NAMALWA (cell line): Measurements from ENCODE around the gene AADACL3.

Experiments used
- DNase-seq: peaks from one replicate; pipeline ENCODE4 v3.0.0-alpha.2; 2015; ENCODE audit warnings: low spot score

AADACL3 gene

GRCh38 chr1:12769031-12769430 is 53.1 kb downstream of the AADACL3 start:
- no peak for DNase-seq

- no peak for DNase-seq
Observed at GRCh38 chr1:12769976-12770505, 54.1 kb downstream of the AADACL3 start.

GRCh38 chr1:12770620-12771019 is 54.7 kb downstream of the AADACL3 start:
- DNase-seq, result no peak

GRCh38 chr1:12771186-12771585 is 55.3 kb downstream of the AADACL3 start:
- no peak for DNase-seq

GRCh38 chr1:12772520-12772919 is 56.6 kb downstream of the AADACL3 start:
- DNase-seq, result no peak

- no peak for DNase-seq
Observed at GRCh38 chr1:12773438-12773837, 57.5 kb downstream of the AADACL3 start, which contains the start of gene PRAMEF12. PRAMEF12 (plus strand) TSS chr1:12773738; CDS start chr1:12774868, 1,130 bp downstream.

GRCh38 chr1:12774801-12775345 is 59.0 kb downstream of the AADACL3 start:
- no peak for DNase-seq

- DNase-seq, result no peak
Observed at GRCh38 chr1:12775443-12775842, 59.5 kb downstream of the AADACL3 start.

GRCh38 chr1:12776801-12777557 is 61.1 kb downstream of the AADACL3 start:
- no peak for DNase-seq
